ENCODE results near the gene ITGB8.

The ITGB8 gene

GRCh38 chr7:20447021-20447650 lies 116.4 kb downstream of the ITGB8 start:
- no peak for DNase-seq (ENCODE audit: extremely low spot score)
- POLR2A ChIA-PET: no interaction called here

GRCh38 chr7:20449176-20449575 lies 118.5 kb downstream of the ITGB8 start:
- CTCF ChIA-PET: interaction anchor here (1.0 to 1.7 kb wide), 3 partner anchors 9 to 535 kb away, joined by 3 to 4 read pairs (median 3); no protein-coding TSS in a partner anchor
- POLR2A ChIA-PET: no interaction called here
- TF ChIP-seq, protein P1, sequence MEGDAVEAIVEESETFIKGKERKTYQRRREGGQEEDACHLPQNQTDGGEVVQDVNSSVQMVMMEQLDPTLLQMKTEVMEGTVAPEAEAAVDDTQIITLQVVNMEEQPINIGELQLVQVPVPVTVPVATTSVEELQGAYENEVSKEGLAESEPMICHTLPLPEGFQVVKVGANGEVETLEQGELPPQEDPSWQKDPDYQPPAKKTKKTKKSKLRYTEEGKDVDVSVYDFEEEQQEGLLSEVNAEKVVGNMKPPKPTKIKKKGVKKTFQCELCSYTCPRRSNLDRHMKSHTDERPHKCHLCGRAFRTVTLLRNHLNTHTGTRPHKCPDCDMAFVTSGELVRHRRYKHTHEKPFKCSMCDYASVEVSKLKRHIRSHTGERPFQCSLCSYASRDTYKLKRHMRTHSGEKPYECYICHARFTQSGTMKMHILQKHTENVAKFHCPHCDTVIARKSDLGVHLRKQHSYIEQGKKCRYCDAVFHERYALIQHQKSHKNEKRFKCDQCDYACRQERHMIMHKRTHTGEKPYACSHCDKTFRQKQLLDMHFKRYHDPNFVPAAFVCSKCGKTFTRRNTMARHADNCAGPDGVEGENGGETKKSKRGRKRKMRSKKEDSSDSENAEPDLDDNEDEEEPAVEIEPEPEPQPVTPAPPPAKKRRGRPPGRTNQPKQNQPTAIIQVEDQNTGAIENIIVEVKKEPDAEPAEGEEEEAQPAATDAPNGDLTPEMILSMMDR (IDR thresholded peaks at IDR 0.05; ENCODE audit: control extremely low read depth, extremely low read depth, low read depth, missing control alignments): no peak
- no peak for DNase-seq (ENCODE audit: extremely low spot score)

More at GRCh38 chr7:20447021-20447650, 116.4 kb downstream of the ITGB8 start:
- CTCF ChIA-PET: interaction anchor here (1.0 kb wide), 1 partner anchor 699 kb away, joined by 3 read pairs; no protein-coding TSS in a partner anchor
- TF ChIP-seq, protein P1 (IDR thresholded peaks at IDR 0.05; ENCODE audit: control extremely low read depth, extremely low read depth, low read depth, missing control alignments): no peak

GRCh38 chr7:20450536-20450935 lies 119.8 kb downstream of the ITGB8 start:
- CTCF ChIA-PET: interaction anchor here (1.2 to 1.6 kb wide), 2 partner anchors 11 to 536 kb away, joined by 3 to 4 read pairs; no protein-coding TSS in a partner anchor
- TF ChIP-seq, protein P1 (IDR thresholded peaks at IDR 0.05; ENCODE audit: control extremely low read depth, extremely low read depth, low read depth, missing control alignments): no peak

DNA sequence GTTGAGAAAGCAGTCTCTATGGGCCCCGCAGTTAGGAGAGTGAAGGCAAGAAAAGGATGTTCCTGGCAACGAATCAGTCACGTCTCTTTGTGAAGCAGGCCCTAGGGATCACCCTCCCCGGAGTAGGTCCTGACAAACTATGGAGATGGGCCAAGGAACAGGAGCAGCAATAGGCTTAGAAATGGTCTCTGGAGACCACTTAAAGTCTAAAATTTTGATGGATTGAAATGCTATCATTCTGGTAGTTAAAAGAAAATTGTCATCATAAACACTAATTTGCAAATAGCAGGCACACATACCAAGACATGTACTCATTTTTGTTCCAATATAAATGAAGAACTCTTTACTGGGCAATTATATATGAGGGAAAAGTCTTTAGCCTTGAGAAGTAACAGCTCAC lies 123.5 kb downstream of the ITGB8 start:
- CTCF ChIA-PET: no interaction called here
- POLR2A ChIA-PET: no interaction called here
- TF ChIP-seq, protein P1 (IDR thresholded peaks at IDR 0.05; ENCODE audit: control extremely low read depth, extremely low read depth, low read depth, missing control alignments): no peak
- DNase-seq (ENCODE audit: extremely low spot score): no peak

More at GRCh38 chr7:20450536-20450935, 119.8 kb downstream of the ITGB8 start:
- no peak for DNase-seq (ENCODE audit: extremely low spot score)
- POLR2A ChIA-PET: no interaction called here

DNA sequence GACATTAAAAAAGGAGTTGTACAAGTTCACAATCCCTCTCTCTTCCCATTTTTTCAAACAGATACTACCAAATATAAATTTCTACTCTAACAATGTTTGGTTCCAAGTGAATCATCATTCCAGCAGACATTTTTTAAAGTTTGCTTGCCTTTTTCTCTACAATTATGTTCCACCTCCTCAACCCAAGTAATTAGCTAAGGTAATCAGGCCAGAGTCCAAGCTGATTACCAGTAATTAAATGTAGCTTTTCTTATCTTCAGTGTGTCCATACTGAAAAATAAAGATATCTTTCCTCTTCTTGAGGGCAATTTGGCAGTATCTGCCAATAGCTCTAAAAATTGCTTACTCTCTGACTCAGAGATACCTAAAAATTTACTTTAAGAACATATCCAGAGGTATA lies 126.0 kb downstream of the ITGB8 start:
- TF ChIP-seq, protein P1 (IDR thresholded peaks at IDR 0.05; ENCODE audit: control extremely low read depth, extremely low read depth, low read depth, missing control alignments): no peak
- ChIA-PET CTCF (interaction anchor here (1.0 to 1.5 kb wide), 4 partner anchors 12 to 67 kb away, joined by 3 to 5 read pairs (median 4); no protein-coding TSS in a partner anchor), POLR2A (no interaction called here)
- DNase-seq (ENCODE audit: extremely low spot score): no peak

GRCh38 chr7:20458521-20458920 lies 127.8 kb downstream of the ITGB8 start:
- TF ChIP-seq, protein P1 (IDR thresholded peaks at IDR 0.05; ENCODE audit: control extremely low read depth, extremely low read depth, low read depth, missing control alignments): no peak
- POLR2A ChIA-PET: no interaction called here
- DNase-seq (ENCODE audit: extremely low spot score): no peak
- CTCF ChIA-PET: no interaction called here
